GM12874 (cell line): ENCODE data around the gene C19orf33.

Experiments
- TF ChIP-seq, protein P1 (sequence below): IDR thresholded peaks from 2 replicates; pipeline ENCODE4 v1.5.1; 2011; ENCODE audit warnings: low read depth, mild to moderate bottlenecking, control low read depth, low read length, moderate library complexity; ENCODE audit not compliant: insufficient read depth

The C19orf33 gene

DNA sequence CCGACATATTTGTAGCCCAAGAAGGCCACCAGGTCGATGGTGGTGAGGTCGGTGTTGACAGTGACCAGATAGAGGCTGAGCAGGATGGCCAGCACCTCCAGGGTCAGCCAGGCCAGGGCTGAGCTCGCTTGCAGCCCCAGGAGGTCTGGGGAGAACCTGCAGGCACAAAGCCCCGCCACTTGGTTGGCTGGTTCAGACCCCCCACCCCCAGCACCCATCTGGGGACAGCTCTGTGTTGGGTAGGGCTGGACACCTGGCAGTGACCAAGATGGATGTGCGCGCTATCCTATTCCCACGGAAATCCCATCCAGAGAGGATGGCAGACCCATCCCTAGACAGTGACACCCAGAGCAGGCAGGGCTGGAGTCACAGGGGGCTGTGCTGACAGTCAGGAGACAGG, 3.5 kb downstream of the C19orf33 start:
- TF ChIP-seq, protein P1, sequence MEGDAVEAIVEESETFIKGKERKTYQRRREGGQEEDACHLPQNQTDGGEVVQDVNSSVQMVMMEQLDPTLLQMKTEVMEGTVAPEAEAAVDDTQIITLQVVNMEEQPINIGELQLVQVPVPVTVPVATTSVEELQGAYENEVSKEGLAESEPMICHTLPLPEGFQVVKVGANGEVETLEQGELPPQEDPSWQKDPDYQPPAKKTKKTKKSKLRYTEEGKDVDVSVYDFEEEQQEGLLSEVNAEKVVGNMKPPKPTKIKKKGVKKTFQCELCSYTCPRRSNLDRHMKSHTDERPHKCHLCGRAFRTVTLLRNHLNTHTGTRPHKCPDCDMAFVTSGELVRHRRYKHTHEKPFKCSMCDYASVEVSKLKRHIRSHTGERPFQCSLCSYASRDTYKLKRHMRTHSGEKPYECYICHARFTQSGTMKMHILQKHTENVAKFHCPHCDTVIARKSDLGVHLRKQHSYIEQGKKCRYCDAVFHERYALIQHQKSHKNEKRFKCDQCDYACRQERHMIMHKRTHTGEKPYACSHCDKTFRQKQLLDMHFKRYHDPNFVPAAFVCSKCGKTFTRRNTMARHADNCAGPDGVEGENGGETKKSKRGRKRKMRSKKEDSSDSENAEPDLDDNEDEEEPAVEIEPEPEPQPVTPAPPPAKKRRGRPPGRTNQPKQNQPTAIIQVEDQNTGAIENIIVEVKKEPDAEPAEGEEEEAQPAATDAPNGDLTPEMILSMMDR = no peak

DNA sequence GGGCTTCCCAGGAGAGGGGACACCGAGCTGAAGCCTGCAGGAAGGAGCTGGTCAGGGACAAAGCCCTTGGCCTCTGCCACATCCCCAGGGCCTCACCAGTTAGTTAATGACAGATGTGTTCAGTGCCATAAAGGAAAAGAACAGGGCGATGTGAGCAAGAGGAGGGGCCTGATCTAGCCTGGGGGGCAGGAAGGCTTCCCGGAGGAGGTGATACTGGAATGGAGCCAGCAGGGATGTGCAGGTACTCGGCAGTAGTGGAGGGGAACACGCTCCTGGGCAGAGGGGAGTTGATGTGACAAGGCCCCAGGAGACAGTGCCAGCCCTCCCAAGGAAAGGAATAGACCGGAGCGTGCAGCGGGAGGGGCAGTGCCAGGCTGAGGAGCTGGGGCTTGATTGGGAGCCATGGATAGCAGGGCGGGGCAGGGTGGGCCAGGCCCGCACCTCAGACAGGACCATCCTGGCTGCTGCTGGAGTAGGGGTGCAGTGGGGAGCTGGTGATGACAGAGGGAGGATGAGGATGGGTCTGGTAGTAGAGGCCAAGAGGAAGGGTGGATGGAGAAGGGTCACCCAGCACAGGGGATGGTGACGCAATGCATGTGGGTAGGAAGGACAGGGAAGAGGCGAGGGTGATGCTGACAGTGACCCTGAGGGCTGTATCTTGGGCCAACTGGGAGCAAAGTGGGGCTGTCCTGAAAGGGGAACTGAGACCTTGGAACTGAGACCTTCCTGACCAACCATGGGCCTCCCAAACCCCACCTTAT, 4.1 kb downstream of the C19orf33 start:
- TF ChIP-seq, protein P1 = no peak

DNA sequence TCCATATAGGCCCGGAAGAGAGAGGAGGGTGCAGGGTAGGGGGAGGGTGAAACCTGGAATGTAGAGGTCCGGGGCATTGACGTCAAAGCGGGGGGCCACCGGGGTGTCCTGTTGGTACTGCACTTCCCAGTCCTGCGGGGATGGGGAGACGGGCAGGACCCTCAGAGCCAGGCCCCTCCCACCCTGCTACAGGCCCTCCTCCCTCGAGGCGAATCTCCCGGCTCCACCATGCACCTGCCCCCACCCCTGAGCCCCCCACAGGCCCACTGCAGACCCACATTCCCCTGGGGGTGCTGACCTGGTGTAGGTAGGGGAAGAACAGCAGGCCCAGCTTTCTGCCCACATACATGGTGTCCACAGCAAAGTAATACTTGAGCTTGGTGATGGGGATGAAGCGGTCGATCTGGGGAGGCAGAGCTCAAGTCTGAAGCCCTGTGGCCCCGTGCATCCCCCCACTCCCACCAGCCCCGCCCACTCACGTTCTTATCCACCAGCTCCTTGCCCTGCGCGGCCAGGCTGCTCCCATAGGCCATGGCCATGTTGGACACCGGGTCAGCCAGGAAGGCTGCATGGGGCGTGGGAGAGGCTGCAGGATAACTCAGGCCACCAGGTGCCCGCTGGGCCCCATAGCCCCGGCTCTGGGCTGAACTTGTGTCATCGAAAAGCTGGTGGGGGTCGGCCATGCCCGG, 5.0 kb downstream of the C19orf33 start:
- TF ChIP-seq, protein P1 = no peak

DNA sequence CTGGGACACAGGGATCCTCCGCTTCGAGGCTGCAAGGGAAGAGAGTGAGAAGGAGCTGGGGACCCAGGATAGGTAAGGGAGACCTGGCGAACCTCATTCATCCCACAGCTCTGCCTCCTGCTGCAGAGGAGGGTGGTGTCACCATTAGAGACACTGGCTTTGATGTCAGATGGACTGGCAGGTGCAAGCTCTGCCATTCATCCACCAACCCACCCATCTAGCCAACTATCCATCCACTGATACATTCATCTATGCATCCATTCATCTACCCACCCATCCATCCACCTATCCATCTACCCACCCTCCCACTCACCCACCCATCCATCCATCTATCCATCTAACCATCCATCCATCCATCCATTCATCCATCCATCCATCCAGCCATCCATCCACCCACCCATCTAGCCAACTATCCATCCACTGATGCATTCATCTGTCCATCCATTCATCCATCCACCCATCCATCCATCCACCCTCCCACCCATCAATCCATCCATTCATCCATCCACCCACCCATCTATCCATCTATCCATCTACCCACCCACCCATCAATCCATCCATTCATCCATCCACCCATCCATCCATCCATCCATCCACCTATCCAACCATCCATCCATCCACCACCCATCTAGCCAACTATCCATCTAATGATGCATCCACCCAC, 5.7 kb downstream of the C19orf33 start:
- TF ChIP-seq, protein P1 = no peak

DNA sequence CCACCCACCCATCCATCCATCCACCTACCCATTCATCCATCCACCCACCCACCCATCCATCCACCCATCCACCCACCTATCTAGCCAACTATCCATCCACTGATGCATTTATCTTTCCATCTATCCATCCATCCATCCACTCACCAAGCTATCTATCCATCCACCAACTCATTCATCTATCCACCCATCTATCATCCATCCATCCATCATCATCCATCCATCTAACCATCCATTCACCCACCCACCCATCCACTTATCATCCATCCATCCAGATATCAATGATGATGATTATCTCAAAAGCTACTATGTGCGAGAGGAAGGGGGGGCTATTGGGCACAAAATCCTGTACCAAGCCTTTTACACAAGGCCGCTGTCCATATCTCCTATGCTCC, 6.2 kb downstream of the C19orf33 start:
- TF ChIP-seq, protein P1 = no peak

DNA sequence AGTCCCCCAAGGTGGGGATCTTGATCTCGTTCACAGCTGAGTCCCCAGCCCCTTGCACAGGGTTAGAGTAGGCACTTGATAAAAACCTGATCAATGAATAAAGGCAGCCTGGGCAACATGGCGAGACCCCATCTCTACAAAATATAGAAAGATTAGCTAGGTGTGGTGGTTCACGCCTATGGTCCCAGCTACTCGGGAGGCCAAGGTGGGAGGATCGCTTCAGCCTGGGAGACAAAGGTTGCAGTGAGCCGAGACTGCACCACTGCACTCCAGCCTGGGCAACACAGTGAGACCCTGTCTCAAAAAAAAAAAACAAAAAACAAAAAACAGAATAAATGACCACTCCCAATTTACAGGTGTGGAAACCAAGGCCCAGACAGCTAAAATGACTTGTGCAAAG, 6.9 kb downstream of the C19orf33 start:
- TF ChIP-seq, protein P1 = no peak
